NCI-H1105 treated with DMSO at 0.1 percent for 48 hours (cell line): Measurements from ENCODE around the gene GLRA1.
"Not testable (repeated sequence)": the region's sequence is repeated elsewhere in the genome, so short reads cannot be mapped to it uniquely, and the experiment has no call there.

Experiments used
- DNase-seq: peaks from one replicate; lab custom pipeline; 2025; lab: John Stamatoyannopoulos, UW

The GLRA1 gene

DNA sequence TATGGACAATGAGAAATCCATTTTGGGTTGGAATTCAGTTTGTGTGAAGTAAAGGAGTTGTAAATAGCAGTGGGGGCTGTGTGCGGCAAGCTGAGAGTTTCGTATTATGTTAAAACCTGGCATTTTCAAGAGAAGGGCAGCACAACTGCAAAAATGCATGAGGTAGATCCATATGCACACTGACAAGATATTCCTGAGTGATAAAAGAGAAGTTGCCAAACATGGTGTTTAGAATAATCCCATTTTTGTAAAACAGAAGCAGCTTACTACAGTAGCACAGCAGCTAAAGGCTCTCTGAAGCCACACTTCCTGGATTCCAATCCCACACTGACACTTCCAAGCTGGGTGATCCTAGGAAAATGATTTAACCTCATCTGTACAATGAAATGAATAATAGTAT is 11.2 kb downstream of the GLRA1 start:
- DNase-seq: no peak

GRCh38 chr5:151912360-151912759 is 12.3 kb downstream of the GLRA1 start:
- no peak for DNase-seq

DNA sequence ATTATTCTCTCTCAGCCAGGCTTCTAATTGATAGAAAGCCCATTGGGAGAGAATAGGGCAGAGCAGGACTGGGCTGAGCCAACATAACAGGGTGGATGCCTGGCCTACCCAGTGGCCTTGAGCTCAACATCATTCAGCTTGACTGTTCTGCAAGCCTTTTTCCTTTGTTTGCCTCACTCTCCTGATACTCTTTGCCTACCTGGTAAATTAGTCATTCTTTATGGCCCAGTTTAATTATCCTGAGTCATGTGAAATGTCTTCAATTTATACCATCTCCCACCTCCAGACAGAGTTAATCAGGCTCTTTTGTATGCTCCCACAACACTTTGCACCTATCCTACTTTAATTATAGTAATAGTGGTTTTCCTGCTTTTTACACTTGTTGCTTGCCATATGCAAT is 13.6 kb downstream of the GLRA1 start:
- no peak for DNase-seq

- DNase-seq: no peak
Observed at GRCh38 chr5:151909628-151910027, 15.0 kb downstream of the GLRA1 start.

- DNase-seq: peak; percentile 11
Observed at GRCh38 chr5:151906246-151906645, 18.4 kb downstream of the GLRA1 start.

DNA sequence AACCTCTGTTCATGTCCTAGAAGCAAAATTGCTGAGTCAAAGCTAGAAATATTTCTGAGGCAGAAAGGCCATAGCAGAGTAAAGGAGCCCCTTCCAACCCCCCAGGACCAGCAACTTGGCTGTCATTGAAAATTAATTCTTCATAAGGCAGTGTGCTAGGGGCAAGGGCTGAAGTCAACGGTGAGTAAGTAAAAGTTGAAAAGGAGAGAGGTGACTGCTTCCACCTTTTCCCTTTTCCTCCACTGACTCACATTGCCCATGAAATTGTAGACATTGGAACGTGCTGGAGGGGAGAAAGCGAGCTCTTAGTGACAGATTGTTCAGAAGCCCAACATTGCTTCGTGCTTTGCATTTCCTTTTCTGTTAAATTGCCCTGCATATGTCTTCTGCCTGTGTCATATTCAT is 19.1 kb downstream of the GLRA1 start:
- no peak for DNase-seq

- no peak for DNase-seq
Observed at GRCh38 chr5:151904909-151905308, 19.7 kb downstream of the GLRA1 start.

GRCh38 chr5:151904127-151904526 is 20.5 kb downstream of the GLRA1 start:
- no peak for DNase-seq

DNA sequence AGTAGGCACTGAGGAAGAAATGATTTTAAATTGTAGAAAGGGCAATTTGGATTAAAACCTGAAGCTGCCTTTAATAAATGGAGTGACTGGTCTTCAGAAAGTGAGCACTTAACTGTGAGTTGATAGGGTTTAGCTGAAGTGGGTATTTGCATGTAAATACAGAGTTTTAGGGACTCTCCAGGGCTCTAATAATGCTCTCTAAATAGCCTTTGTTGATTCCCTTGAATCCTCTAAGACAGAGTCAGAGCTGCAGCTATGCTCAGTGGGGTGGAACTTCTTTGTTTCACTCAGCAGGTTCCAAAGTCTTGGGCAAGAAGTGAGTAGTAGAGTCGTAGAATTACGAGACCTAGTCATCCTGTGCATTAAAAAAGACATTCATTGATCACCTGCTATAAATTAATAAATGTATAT is 21.4 kb downstream of the GLRA1 start:
- DNase-seq: no peak

DNA sequence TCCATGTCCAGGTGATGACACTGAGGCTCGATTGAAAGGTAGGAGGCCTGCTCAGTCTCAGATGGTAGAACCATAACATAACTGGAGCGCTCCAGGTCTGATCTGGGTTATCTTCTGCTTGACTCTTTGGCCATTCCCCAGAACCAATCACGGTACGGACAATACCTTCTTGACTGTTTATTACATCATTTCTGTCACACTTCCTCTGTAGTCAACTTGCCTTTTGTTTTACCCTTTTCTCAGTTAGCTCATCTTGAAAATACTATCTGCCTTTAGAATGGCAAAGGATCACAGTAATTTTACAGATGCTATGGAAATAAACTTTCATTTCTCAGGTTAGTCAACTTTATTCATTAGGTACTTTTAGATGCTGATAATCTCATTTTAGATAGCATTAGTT is 22.4 kb downstream of the GLRA1 start:
- DNase-seq: no peak

DNA sequence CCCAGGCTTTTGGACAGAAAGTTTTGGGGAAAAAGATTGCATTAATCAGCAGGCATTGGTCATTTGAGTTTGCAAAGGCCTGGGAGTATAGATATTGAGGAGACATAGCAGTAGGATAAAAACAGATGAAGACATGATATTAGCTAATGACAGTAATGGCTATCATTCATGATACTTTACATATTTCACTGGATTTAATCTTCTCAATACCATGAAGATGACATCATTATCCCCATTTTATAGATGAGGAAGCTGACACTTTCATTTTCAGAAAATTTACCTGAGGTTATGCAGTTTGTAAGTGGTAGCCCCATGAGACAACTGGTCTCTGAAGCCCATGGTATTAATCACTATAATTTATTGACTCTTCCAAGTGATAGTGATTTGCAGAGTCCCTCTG is 23.0 kb downstream of the GLRA1 start:
- no peak for DNase-seq

DNA sequence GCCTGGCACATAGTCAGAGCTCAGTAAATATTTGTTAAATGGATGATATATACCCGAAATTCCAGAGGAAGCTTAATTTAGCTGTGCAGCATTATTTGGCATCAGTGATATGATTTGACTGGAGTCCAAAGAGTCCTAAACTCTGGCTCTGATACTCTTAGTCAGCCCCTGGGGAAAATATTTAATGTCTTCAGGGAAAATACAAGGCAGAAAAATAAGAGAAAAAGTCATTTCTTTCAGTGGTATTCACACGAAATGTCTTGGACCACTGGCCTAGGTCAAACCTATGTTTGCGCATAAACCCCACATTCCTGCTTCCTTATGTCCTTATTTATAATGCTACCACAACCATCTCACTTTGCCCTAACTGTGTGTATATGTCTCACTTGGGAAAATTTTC is 23.8 kb downstream of the GLRA1 start:
- DNase-seq: no peak

DNA sequence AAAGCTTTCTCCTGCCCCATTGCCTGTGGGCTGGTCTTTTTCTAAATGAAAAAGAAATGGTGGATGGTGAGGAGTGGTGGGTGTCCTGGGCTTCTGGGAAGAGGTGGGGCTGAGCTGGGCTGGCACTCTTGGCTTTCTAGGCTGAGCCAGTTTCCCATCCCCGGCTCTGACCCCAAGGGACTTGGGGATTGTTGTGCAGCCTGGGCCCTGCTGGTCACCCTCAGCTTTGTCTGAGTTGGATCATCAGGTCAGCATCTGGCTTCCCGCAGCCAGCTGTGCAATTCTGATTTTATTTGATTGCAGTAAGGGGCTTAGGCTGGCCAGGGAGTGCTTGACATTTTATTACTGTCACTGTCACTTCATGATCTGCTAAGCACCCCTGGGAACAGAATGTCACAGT is 25.3 kb downstream of the GLRA1 start:
- DNase-seq: no peak

DNA sequence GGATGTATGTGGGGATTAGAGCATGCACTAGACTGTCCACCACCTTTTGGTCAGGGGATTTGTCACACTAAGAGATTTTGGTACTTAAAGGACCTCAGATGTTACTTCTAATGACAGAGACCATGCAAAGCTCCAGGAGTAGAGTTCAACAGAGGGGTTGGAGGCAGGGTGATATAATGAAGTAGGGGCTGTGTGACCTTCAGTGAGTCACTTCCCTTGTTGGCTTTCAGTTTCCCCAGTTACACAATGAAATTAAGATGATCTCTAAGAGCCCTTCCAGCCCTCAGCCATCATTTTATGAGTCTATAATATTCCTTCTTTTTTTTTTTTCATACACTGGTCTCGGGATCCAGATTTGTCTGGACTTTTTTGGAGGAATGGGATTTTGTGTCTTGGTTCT is 26.8 kb downstream of the GLRA1 start:
- no peak for DNase-seq

- no peak for DNase-seq
Observed at GRCh38 chr5:151897020-151897552, 27.6 kb downstream of the GLRA1 start.

DNA sequence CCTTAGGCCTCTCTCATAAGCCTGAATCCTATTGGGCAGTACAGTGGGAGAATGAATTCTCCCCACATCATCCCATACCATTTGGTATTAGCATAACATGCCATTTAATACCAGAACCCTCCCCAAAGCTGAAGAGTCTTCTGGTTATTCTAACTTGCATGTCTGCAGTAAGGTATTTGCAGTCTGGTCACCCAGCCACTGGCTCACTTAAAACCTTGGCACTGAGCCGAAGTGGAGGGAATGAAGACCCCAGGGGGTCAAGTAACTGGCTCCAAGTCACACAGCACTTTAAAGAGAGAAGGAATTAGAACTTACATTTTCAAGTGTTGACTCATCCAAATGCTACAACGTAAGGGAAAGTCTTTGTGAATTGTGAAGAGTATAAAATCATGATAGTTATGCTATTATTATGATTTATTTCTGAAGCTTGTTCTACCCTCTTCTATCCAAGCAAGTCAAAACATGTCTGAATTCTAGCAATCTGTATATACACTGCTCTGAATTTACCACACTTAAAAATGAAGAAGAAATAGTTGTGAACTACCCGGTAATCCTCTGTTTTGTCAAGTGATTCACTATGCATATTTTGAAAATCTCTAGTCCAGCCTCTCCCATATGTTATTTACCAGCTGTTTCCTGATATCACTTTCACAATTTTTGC is 28.5 kb downstream of the GLRA1 start:
- DNase-seq: no peak

DNA sequence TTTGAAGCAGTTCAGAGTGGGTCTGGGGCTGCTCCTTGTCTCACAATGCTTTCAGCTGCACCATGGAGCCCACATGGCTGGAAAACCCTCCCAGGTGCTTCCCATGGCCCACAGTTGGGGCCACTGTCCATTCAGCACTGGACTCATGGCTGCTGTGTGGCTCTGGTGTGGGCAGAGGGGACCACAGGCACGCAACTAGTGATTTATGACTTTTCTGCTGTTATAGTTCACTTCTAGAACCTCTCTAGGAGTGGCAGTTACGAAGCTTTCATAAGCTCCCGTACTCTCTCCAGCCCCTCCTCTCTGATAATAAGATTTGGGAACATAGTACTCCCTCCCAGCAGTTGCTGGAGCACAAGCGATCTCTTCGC is 29.0 kb downstream of the GLRA1 start:
- DNase-seq: no peak

DNA sequence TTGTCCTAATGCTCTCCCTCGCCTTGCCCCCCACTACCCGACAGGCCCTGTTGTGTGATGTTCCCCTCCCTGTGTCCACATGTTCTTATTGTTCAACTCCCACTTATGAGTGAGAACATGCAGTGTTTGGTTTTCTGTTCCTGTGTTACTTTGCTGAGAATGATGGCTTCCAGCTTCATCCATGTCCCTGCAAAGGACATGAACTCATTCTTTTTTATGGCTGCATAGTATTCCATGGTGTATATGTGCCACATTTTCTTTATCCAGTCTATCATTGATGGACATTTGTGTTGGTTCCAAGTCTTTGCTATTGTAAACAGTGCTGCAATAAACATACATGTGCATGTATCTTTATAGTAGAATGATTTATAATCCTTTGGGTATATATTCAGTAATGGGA is 31.2 kb downstream of the GLRA1 start:
- not testable (repeated sequence) for DNase-seq

DNA sequence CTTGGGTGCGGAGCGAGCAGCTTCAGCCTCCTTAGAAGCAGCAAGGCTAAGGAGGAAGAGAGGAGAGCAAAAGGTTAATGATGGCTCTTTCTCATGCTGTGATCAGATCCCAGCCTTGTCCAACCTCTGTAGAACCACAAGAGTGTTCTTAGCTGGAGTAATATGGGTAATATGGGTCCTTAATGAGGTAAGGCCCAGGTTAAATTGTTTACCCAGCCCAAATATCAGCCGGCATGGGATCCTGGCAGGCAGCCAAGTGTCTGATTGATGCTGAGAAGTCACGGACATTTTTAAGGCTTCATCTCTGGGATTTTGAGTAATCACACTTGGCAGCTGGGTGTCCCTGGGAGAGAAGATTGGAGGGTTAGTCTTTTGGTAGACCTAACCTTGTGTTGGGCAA is 32.3 kb downstream of the GLRA1 start:
- DNase-seq: peak; percentile 33

DNA sequence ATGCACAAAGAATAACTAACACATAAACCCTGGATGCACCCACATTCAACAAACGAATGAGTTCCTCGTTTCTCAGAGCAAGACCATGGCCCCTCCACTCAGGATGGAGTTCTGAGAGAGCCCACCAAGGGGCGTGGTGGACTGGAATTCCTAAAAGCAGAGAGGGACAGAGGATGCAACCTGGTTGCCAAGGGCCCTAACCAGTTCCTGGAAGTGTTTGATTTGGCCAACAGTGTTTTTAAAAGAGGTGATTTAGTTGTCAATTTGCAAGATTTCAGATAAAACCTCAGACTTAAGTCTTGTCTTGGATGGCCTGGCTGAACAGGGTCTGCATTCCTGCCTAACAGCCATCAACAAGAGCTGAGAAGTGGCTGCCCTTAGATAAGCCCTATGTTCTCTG is 34.4 kb downstream of the GLRA1 start:
- no peak for DNase-seq

DNA sequence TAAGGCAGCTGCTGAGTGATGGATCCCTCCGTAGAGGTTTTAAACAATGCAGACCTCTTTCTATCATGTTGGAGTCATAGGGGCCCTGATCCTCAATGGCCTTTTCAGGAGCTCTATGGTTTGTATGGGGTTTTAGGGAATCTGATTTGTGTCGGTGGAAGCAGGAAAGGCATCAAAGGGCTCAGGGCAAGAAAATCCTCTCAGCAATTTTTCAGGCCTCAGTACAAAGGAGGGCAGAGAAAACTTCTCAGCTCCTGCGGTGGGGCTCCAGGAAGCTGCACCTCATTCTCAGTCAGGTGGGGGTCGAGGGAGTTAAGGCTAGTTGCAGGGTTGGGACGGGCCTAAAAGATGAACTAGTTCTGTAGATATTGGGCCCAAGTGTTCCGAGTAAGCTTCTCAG is 35.0 kb downstream of the GLRA1 start:
- no peak for DNase-seq

- no peak for DNase-seq
Observed at GRCh38 chr5:151886546-151887275, 37.9 kb downstream of the GLRA1 start.

GRCh38 chr5:151885138-151885908 is 39.3 kb downstream of the GLRA1 start:
- no peak for DNase-seq
